ENCODE results near the gene EDEM1.

Gene EDEM1

GRCh38 chr3:5188419-5189221, 1.1 kb downstream of the EDEM1 start:
- no peaks in the 10 kb centered on the region for H3K36me3 ChIP-seq (ENCODE audit: insufficient read depth)
- H2AFZ ChIP-seq (ENCODE audit: low read depth) = peak overlapping the region; percentile 47
- H3K4me1 ChIP-seq (ENCODE audit: low read depth, poor library complexity, severe bottlenecking) = peaks cover 7% of the 10 kb centered on the region
- no peaks in the 10 kb centered on the region for H3K27me3 ChIP-seq (ENCODE audit: insufficient read depth, low read depth)
- peaks cover 41% of the 10 kb centered on the region for H3K79me2 ChIP-seq (ENCODE audit: insufficient read depth, low read depth)
- H3K4me3 ChIP-seq (IDR thresholded peaks at IDR 0.05; ENCODE audit: insufficient read depth, low read depth, low read length) = peak overlapping the region; percentile 62
- no peaks in the 10 kb centered on the region for H4K20me1 ChIP-seq (ENCODE audit: insufficient read depth)
- H3K27ac ChIP-seq = peak overlapping the region; percentile 85
- TF ChIP-seq CTCF (conservative IDR thresholded peaks at IDR 0.05; ENCODE audit: low read depth, low read length) = no peak
- H3K4me2 ChIP-seq = peak overlapping the region; percentile 54
- peak overlapping the region; percentile 86 for H3K9ac ChIP-seq

- no peaks in the 10 kb centered on the region for H3K27me3 ChIP-seq (ENCODE audit: insufficient read depth, low read depth)
- H3K27ac ChIP-seq = no peak overlapping the region
- H3K36me3 ChIP-seq (ENCODE audit: insufficient read depth) = no peaks in the 10 kb centered on the region
- H3K79me2 ChIP-seq (ENCODE audit: insufficient read depth, low read depth) = peaks cover 41% of the 10 kb centered on the region
- H4K20me1 ChIP-seq (ENCODE audit: insufficient read depth) = no peaks in the 10 kb centered on the region
- no peak overlapping the region for H3K4me3 ChIP-seq (IDR thresholded peaks at IDR 0.05; ENCODE audit: insufficient read depth, low read depth, low read length)
- H3K9ac ChIP-seq = no peak overlapping the region
- no peak for TF ChIP-seq CTCF (conservative IDR thresholded peaks at IDR 0.05; ENCODE audit: low read depth, low read length)
- H3K4me1 ChIP-seq (ENCODE audit: low read depth, poor library complexity, severe bottlenecking) = peaks cover 23% of the 10 kb centered on the region
- H2AFZ ChIP-seq (ENCODE audit: low read depth) = no peak overlapping the region
- H3K4me2 ChIP-seq = no peak overlapping the region
These were observed 2.8 kb downstream of the EDEM1 start for GRCh38 chr3:5190147-5190791.

DNA sequence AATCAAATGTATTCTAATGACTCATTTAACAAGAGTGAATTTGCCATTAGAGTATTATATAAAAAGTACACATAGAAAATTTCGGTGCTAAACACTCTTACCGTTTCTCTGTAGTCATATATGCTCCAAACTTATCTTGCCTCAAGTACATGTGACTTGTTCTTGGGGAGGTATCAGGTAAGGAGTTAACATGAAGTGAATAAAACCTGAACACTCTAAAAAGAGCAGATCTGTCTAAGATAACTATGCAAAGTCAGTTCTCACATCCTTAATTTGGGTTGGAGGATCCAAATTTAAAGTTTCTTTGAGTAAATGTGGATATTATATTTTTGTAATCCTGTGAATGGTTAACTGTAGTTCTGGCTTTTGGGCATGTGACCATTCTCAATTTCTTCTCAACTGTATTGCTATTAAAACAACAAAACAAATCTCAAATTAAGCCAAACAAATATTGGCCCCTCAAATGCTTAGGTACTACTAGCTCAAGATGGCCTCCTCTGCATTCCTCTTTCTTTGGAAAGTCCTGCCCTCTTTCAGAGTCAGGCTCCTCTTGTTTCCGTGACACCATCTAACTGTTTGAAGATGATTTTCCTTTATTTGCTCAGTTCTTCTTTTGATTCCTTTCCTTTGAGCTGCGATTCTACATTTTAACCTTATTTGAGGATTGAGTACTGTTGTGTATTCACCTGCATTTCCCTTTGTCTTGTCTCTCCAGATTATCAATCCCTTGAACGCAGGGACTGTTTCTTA, 4.2 kb downstream of the EDEM1 start:
- TF ChIP-seq CTCF (conservative IDR thresholded peaks at IDR 0.05; ENCODE audit: low read depth, low read length) = no peak
- no peaks in the 10 kb centered on the region for H3K27me3 ChIP-seq (ENCODE audit: insufficient read depth, low read depth)
- H3K79me2 ChIP-seq (ENCODE audit: insufficient read depth, low read depth) = peaks cover 41% of the 10 kb centered on the region
- no peak overlapping the region for H2AFZ ChIP-seq (ENCODE audit: low read depth)
- no peak overlapping the region for H3K4me2 ChIP-seq
- H3K9ac ChIP-seq = no peak overlapping the region
- peaks cover 38% of the 10 kb centered on the region for H3K4me1 ChIP-seq (ENCODE audit: low read depth, poor library complexity, severe bottlenecking)
- H4K20me1 ChIP-seq (ENCODE audit: insufficient read depth) = no peaks in the 10 kb centered on the region
- no peak overlapping the region for H3K4me3 ChIP-seq (IDR thresholded peaks at IDR 0.05; ENCODE audit: insufficient read depth, low read depth, low read length)
- H3K27ac ChIP-seq = no peak overlapping the region
- no peaks in the 10 kb centered on the region for H3K36me3 ChIP-seq (ENCODE audit: insufficient read depth)

DNA sequence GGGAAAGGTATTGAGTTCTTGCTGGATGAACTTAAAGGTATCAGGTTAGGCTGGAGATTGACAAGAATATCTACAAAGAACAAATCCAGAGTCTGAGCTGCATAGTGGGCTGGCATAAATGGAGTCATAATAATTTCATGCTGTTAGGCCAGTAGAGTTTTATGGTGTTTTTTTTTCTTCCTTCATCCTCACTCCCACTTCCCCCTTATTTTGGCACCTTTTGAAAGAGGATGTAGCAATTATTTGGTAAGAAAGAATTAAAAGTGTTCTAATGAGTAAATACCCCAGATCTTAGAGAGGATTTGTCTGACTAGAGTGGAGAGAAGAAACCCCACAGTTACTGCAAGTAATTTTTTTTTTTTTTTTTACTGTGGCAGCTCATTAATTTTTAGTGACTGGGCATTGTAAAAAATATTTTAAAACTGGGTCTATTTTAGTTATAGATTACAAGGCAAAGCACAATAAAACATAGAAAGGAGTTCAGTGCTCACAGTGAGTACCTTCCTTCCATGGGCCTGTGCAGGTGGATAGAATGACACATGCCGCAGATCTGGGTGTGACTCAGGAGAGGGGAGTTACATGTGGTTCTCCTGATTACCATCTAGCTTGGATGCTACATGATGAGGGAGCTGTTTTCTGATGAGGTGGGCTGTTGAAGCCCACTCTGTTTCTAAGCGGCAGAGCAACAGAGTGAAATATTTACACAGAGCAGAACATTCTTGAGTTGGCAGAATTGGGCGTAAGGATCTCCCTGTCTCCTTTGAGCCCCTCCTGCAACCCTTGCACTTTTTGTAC, 5.3 kb downstream of the EDEM1 start:
- peaks cover 48% of the 10 kb centered on the region for H3K4me1 ChIP-seq (ENCODE audit: low read depth, poor library complexity, severe bottlenecking)
- H4K20me1 ChIP-seq (ENCODE audit: insufficient read depth) = no peaks in the 10 kb centered on the region
- H3K9ac ChIP-seq = no peak overlapping the region

More for the DNA sequence above, 5.3 kb downstream of the EDEM1 start:
- Histone ChIP-seq H3K4me2 (no peak overlapping the region), H3K4me3 (IDR thresholded peaks at IDR 0.05; ENCODE audit: insufficient read depth, low read depth, low read length) (no peak overlapping the region), H3K79me2 (ENCODE audit: insufficient read depth, low read depth) (peaks cover 41% of the 10 kb centered on the region), H3K36me3 (ENCODE audit: insufficient read depth) (no peaks in the 10 kb centered on the region), H3K27me3 (ENCODE audit: insufficient read depth, low read depth) (no peaks in the 10 kb centered on the region), H2AFZ (ENCODE audit: low read depth) (no peak overlapping the region), H3K27ac (no peak overlapping the region)
- TF ChIP-seq CTCF (conservative IDR thresholded peaks at IDR 0.05; ENCODE audit: low read depth, low read length) = no peak

Data from KMS-11 (cell line).